ENCODE data around the gene C15orf61. TPM values are rescaled to one million over a fixed set of nuclear protein-coding genes. Genes with fewer than 3 reads are reported as not detected.

The C15orf61 gene
- total and polyA plus RNA-seq, 2 donors (not counting 1 experiment from before 2014, with no cell fraction given), result 6.1 to 6.3 TPM

DNA sequence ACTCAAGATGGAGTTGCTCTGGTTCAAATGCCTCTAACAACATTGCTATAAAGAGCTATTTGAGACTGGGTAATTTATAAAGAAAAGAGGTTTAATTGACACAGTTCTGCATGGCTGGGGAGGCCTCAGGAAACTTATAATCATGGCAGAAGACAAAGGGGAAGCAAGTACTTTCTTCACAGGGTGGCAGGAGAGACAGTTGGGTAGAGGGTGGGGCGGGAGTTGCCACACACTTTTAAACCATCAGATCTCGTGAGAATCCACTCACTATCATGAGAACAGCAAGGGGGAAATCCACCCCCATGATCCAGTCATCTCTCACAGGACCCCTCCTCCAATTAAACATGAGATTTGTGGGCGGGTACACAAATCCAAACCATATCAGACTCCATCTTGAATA is 52.3 kb downstream of the C15orf61 start:
- H3K4me2 ChIP-seq (replicated peaks; ENCODE audit: low read depth, low read length, poor library complexity, severe bottlenecking), result no peak overlapping the region
- H3K4me3 ChIP-seq (ENCODE audit: control extremely low read depth in 1 of 5, extremely low read depth in 1 of 5, insufficient read depth in 1 of 5, low read depth in 2 of 5, low read length in 4 of 5), result no peak overlapping the region
- H3K27ac Mint-ChIP-seq, result no peak overlapping the region
- H3K79me2 ChIP-seq (ENCODE audit: control insufficient read depth, insufficient read depth, low read length), result no peaks in the 10 kb centered on the region
- peaks cover 4% of the 10 kb centered on the region for H3K4me1 Mint-ChIP-seq
- CTCF ChIA-PET, result no interaction called here
- no peak for DNase-seq
- no peaks in the 10 kb centered on the region for H3K27me3 ChIP-seq (replicated peaks in 1 of 4; ENCODE audit: control extremely low read depth in 1 of 4, control insufficient read depth in 3 of 4, insufficient read depth in 4 of 4, low read length in 3 of 4)
- no peaks in the 10 kb centered on the region for H3K27me3 Mint-ChIP-seq
- no peak overlapping the region for H3K27ac ChIP-seq (ENCODE audit: low read length in 2 of 2)
- no CpG with 5 or more reads among the region's 3 CpGs for WGBS (ENCODE audit: insufficient coverage)
- intact Hi-C loops (cut with micrococcal nuclease), result no loop called here
- no peak overlapping the region for H3K9ac ChIP-seq (ENCODE audit: low read length)
- H3K9me3 Mint-ChIP-seq (ENCODE audit: insufficient read depth), result no peaks in the 10 kb centered on the region
- POLR2A ChIA-PET, result no interaction called here
- H3K4me3 Mint-ChIP-seq, result no peak overlapping the region
- no peaks in the 10 kb centered on the region for H4K20me1 ChIP-seq (ENCODE audit: control insufficient read depth, insufficient read depth, low read length, poor library complexity, severe bottlenecking)
- H3K36me3 ChIP-seq (replicated peaks in 1 of 2; ENCODE audit: control extremely low read depth in 1 of 2, control insufficient read depth in 1 of 2, extremely low read depth in 1 of 2, insufficient read depth in 2 of 2, low read length in 1 of 2), result peaks cover 0 to 7% of the 10 kb centered on the region in 2 experiments
- no peaks in the 10 kb centered on the region for H3K4me1 ChIP-seq (ENCODE audit: control insufficient read depth in 2 of 2, insufficient read depth in 2 of 2, low read length in 2 of 2)
- H2AFZ ChIP-seq (ENCODE audit: insufficient read depth, low read depth, low read length, poor library complexity, severe bottlenecking), result no peak overlapping the region
- TF ChIP-seq, protein P1, sequence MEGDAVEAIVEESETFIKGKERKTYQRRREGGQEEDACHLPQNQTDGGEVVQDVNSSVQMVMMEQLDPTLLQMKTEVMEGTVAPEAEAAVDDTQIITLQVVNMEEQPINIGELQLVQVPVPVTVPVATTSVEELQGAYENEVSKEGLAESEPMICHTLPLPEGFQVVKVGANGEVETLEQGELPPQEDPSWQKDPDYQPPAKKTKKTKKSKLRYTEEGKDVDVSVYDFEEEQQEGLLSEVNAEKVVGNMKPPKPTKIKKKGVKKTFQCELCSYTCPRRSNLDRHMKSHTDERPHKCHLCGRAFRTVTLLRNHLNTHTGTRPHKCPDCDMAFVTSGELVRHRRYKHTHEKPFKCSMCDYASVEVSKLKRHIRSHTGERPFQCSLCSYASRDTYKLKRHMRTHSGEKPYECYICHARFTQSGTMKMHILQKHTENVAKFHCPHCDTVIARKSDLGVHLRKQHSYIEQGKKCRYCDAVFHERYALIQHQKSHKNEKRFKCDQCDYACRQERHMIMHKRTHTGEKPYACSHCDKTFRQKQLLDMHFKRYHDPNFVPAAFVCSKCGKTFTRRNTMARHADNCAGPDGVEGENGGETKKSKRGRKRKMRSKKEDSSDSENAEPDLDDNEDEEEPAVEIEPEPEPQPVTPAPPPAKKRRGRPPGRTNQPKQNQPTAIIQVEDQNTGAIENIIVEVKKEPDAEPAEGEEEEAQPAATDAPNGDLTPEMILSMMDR (IDR thresholded peaks at IDR 0.05), result no peak
- TF ChIP-seq EZH2 (IDR thresholded peaks at IDR 0.05; ENCODE audit: borderline replicate concordance, insufficient read depth, low read depth, low read length, poor library complexity, severe bottlenecking), result no peak
- H3K9me3 ChIP-seq (ENCODE audit: control extremely low read depth in 1 of 3, control insufficient read depth in 2 of 3, insufficient read depth in 1 of 3, low read length in 2 of 3), result no peaks in the 10 kb centered on the region
- no peak for ATAC-seq (ENCODE audit: low read depth)

DNA sequence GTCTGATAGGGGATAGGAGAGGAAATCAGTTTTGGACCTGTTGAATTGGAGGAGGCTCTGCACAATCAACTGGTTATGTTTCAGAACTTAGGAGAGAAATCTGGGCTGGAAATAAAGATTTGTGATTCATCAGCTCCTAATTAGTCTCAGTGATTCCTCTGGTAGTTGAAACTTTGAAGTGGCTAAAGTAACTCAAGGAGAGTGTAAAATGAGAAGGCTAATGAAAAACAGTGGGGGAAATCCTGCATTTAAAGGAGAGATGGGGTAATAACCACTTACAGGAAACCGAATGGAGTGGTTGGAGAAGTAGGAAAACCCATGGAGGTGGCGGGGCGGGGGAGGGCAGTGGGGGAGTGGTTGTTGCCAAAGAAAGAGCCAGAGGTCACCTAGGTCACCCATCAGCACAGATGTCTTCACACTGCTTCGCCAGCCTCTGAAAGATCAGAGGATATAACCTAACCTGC is 54.1 kb downstream of the C15orf61 start:
- Histone ChIP-seq H3K4me2 (replicated peaks; ENCODE audit: low read depth, low read length, poor library complexity, severe bottlenecking) (no peak overlapping the region), H2AFZ (ENCODE audit: insufficient read depth, low read depth, low read length, poor library complexity, severe bottlenecking) (no peak overlapping the region), H3K9ac (ENCODE audit: low read length) (no peak overlapping the region), H3K4me1 (ENCODE audit: control insufficient read depth in 2 of 2, insufficient read depth in 2 of 2, low read length in 2 of 2) (no peaks in the 10 kb centered on the region), H3K4me3 (ENCODE audit: control extremely low read depth in 1 of 5, extremely low read depth in 1 of 5, insufficient read depth in 1 of 5, low read depth in 2 of 5, low read length in 4 of 5) (no peak overlapping the region), H3K27me3 (replicated peaks in 1 of 4; ENCODE audit: control extremely low read depth in 1 of 4, control insufficient read depth in 3 of 4, insufficient read depth in 4 of 4, low read length in 3 of 4) (no peaks in the 10 kb centered on the region), H3K79me2 (ENCODE audit: control insufficient read depth, insufficient read depth, low read length) (no peaks in the 10 kb centered on the region), H4K20me1 (ENCODE audit: control insufficient read depth, insufficient read depth, low read length, poor library complexity, severe bottlenecking) (no peaks in the 10 kb centered on the region), H3K36me3 (replicated peaks in 1 of 2; ENCODE audit: control extremely low read depth in 1 of 2, control insufficient read depth in 1 of 2, extremely low read depth in 1 of 2, insufficient read depth in 2 of 2, low read length in 1 of 2) (peaks cover 0 to 5% of the 10 kb centered on the region in 2 experiments), H3K27ac (ENCODE audit: low read length in 2 of 2) (no peak overlapping the region), H3K9me3 (ENCODE audit: control extremely low read depth in 1 of 3, control insufficient read depth in 2 of 3, insufficient read depth in 1 of 3, low read length in 2 of 3) (no peaks in the 10 kb centered on the region)
- CTCF ChIA-PET, result no interaction called here
- Mint-ChIP-seq H3K4me1 (peaks cover 4% of the 10 kb centered on the region), H3K9me3 (ENCODE audit: insufficient read depth) (no peaks in the 10 kb centered on the region), H3K4me3 (no peak overlapping the region), H3K27me3 (no peaks in the 10 kb centered on the region), H3K27ac (no peak overlapping the region)
- ATAC-seq (ENCODE audit: low read depth), result no peak
- WGBS (ENCODE audit: insufficient coverage), result 83% methylated on average over 1 of the region's 4 CpGs
- POLR2A ChIA-PET, result no interaction called here
- intact Hi-C loops (cut with micrococcal nuclease), result no loop called here
- TF ChIP-seq, protein P1 (IDR thresholded peaks at IDR 0.05), result no peak
- no peak for TF ChIP-seq EZH2 (IDR thresholded peaks at IDR 0.05; ENCODE audit: borderline replicate concordance, insufficient read depth, low read depth, low read length, poor library complexity, severe bottlenecking)
- DNase-seq, result no peak

Data from B cell (primary cell).